SK-N-SH treated with all-trans-retinoic acid at 6 μM for 48 hours (cell line): ENCODE data around the gene PAM16.

Experiments used
- ATAC-seq: fragments of 200-7000 bp; cut with Tn5 transposase; 3 replicates; pipeline ENCODE4 v1.9.1; 2020; ENCODE audit warnings: mild to moderate bottlenecking, moderate library complexity
- BACH2 ChIP-seq: fragments of 250-450 bp; sonication (Bioruptor Pico); IDR thresholded peaks from 2 replicates; pipeline ENCODE4 v1.9.0; 2021; ENCODE audit warnings: mild to moderate bottlenecking, borderline replicate concordance
- ESRRG ChIP-seq: fragments of 250-450 bp; sonication (Bioruptor Pico); IDR thresholded peaks from 2 replicates; pipeline ENCODE4 v1.6.1; 2021; ENCODE audit warnings: mild to moderate bottlenecking
- GLIS3 ChIP-seq: fragments of 250-450 bp; sonication (Bioruptor Pico); IDR thresholded peaks from 2 replicates; pipeline ENCODE4 v1.5.0; 2020; ENCODE audit warnings: mild to moderate bottlenecking, moderate library complexity
- ISL1 ChIP-seq: fragments of 250-450 bp; sonication (Bioruptor Pico); IDR thresholded peaks from 2 replicates; pipeline ENCODE4 v2.1.2; 2022; ENCODE audit warnings: mild to moderate bottlenecking, moderate library complexity
- OSR1 ChIP-seq: fragments of 250-450 bp; sonication (Bioruptor Pico); IDR thresholded peaks from 2 replicates; pipeline ENCODE4 v1.8.0; 2022; ENCODE audit warnings: moderate library complexity, mild to moderate bottlenecking, inconsistent platforms
- PPARA ChIP-seq: fragments of 250-450 bp; sonication (Bioruptor Pico); IDR thresholded peaks from 2 replicates; pipeline ENCODE4 v1.5.0; 2020; ENCODE audit warnings: mild to moderate bottlenecking, borderline replicate concordance
- RARB ChIP-seq: fragments of 250-450 bp; sonication (Bioruptor Pico); IDR thresholded peaks from 2 replicates; pipeline ENCODE4 v1.8.0; 2021; ENCODE audit warnings: mild to moderate bottlenecking, moderate library complexity
- SNAI2 ChIP-seq: fragments of 250-450 bp; sonication (Bioruptor Pico); IDR thresholded peaks from 2 replicates; pipeline ENCODE4 v1.5.0; 2020; ENCODE audit warnings: mild to moderate bottlenecking, moderate library complexity
- TCF4 ChIP-seq: fragments of 250-450 bp; sonication (Bioruptor Pico); IDR thresholded peaks from 2 replicates; pipeline ENCODE4 v1.8.0; 2021; ENCODE audit warnings: mild to moderate bottlenecking, moderate library complexity, borderline replicate concordance
- TOX ChIP-seq: fragments of 250-450 bp; sonication (Bioruptor Pico); IDR thresholded peaks from 2 replicates; pipeline ENCODE4 v1.8.0; 2021; ENCODE audit warnings: mild to moderate bottlenecking, moderate library complexity, borderline replicate concordance
- ZC3H10 ChIP-seq: fragments of 250-450 bp; sonication (Bioruptor Pico); IDR thresholded peaks from 2 replicates; pipeline ENCODE4 v1.5.1; 2021; ENCODE audit warnings: mild to moderate bottlenecking, moderate library complexity
- ZFP30 ChIP-seq: fragments of 450-650 bp; formaldehyde crosslinking; IDR thresholded peaks from 2 replicates; pipeline ENCODE4 v1.5.0; 2022; ENCODE audit warnings: mild to moderate bottlenecking, moderate library complexity
- ZNF565 ChIP-seq: fragments of 450-650 bp; formaldehyde crosslinking; conservative IDR thresholded peaks from 2 replicates; pipeline ENCODE4 v1.5.0; 2020; ENCODE audit warnings: low read depth, mild to moderate bottlenecking, moderate library complexity
- ZNF70 ChIP-seq: fragments of 450-650 bp; formaldehyde crosslinking; IDR thresholded peaks from 2 replicates; pipeline ENCODE4 v1.5.0; 2020; ENCODE audit warnings: mild to moderate bottlenecking, moderate library complexity
- ZNF8 ChIP-seq: fragments of 450-650 bp; formaldehyde crosslinking; IDR thresholded peaks from 2 replicates; pipeline ENCODE4 v1.5.0; 2020; ENCODE audit warnings: mild to moderate bottlenecking, moderate library complexity
- TF ChIP-seq, protein P1 (sequence below): fragments of 250-450 bp; sonication (Bioruptor Pico); IDR thresholded peaks from 2 replicates; pipeline ENCODE4 v1.8.0; 2021; ENCODE audit warnings: low read depth, mild to moderate bottlenecking, moderate library complexity, borderline replicate concordance
- TF ChIP-seq, protein P2 (sequence below): fragments of 250-450 bp; sonication (Bioruptor Pico); IDR thresholded peaks from 2 replicates; pipeline ENCODE4 v1.5.0; 2020; ENCODE audit warnings: mild to moderate bottlenecking, moderate library complexity
- TF ChIP-seq, protein P3 (sequence below): fragments of 250-450 bp; sonication (Bioruptor Pico); IDR thresholded peaks from 2 replicates; pipeline ENCODE4 v1.5.1; 2021; ENCODE audit warnings: mild to moderate bottlenecking, moderate library complexity
- TF ChIP-seq, protein P4 (sequence below): fragments of 250-450 bp; sonication (Bioruptor Pico); IDR thresholded peaks from 2 replicates; pipeline ENCODE4 v1.5.1; 2020; ENCODE audit warnings: low read depth, mild to moderate bottlenecking, moderate library complexity

Gene PAM16

DNA sequence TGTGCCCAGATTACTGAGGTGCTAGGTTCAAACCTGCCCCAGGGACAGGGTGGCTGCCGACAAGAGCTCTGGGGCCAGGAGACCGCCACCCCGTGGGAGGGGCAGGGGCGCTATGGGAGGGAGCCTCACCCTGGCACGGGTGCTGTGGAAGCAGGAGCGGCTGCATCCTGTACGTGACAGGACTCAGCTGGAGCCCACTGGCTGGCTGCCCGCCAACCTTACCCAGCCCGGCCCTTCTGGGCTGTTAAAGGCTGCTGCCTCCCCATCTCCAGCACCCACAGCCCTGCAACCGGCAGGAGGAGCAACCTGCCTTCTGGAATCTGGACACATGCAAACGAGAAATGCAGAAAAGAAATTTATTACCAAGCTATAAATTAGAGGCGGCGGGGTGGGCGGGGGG is 11.2 kb downstream of the PAM16 start:
- no peak for TF ChIP-seq ZNF565 (CRISPR knock-in tag)
- TF ChIP-seq, protein P1, sequence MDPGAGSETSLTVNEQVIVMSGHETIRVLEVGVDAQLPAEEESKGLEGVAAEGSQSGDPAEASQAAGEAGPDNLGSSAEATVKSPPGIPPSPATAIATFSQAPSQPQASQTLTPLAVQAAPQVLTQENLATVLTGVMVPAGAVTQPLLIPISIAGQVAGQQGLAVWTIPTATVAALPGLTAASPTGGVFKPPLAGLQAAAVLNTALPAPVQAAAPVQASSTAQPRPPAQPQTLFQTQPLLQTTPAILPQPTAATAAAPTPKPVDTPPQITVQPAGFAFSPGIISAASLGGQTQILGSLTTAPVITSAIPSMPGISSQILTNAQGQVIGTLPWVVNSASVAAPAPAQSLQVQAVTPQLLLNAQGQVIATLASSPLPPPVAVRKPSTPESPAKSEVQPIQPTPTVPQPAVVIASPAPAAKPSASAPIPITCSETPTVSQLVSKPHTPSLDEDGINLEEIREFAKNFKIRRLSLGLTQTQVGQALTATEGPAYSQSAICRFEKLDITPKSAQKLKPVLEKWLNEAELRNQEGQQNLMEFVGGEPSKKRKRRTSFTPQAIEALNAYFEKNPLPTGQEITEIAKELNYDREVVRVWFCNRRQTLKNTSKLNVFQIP = no peak
- peak; percentile 20 for ATAC-seq

DNA sequence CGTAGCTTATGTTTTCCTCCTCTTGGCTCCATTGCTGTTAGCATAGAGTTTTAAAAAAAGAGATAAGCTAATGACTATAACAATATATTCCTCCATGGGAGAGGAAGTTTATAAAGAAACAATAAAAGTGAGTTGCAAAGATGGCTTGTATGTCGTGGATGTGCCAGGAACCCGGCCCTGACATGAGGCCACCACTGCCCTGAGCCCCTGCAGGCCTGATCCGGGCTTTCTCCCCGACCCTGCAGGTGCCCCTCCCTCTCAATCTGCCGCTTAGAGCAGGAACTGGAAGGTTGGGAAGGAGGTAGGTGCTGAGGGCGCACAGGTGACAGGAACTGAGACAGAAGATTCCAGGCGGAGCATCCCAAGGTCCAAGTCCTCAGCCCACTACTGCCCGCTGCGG is 11.7 kb downstream of the PAM16 start:
- TF ChIP-seq GLIS3 = no peak
- TF ChIP-seq, protein P1 = no peak
- no peak for TF ChIP-seq BACH2 (CRISPR knock-in tag)
- TF ChIP-seq ZNF70 = no peak
- TF ChIP-seq ZC3H10 (CRISPR knock-in tag) = no peak
- no peak for TF ChIP-seq ZNF565 (CRISPR knock-in tag)
- no peak for TF ChIP-seq ZFP30 (CRISPR knock-in tag)
- TF ChIP-seq, all 23 proteins: peak for 0
- no peak for ATAC-seq

DNA sequence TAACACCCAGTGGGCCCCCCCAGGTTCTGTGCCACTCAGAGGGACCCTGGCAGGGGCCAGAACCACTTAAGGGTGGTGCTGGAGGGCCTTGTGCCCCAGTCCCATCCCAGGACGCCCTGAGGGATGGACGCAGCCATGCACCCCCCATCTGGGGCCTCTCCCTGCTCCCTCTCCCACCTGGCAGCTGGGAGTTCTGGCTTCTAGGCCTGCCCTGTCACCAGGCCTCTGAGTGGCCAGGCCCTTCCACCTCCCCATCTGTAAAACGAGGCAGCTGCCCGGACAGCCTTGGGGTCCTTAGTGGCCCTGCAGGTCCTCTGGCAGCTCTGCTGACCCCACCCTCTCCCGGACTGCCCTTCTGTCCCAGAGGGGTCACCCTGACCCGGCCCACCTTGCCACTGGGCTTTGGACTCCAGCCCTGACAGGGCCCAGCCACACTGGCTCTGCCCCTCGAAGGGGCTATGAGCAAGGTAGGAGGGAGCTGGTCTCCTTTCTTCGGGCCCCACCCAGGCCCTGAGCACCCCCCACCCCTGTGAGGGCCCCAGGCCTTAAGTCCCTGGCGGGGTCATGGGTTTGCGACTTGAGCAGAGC is 12.3 kb downstream of the PAM16 start:
- TF ChIP-seq ZNF8 (CRISPR knock-in tag) (no peak), GLIS3 (no peak), PPARA (no peak), ZNF70 (no peak), ZFP30 (CRISPR knock-in tag) (no peak), TOX (no peak), ISL1 (CRISPR knock-in tag) (no peak), RARB (CRISPR knock-in tag) (no peak), ESRRG (CRISPR knock-in tag) (no peak), OSR1 (CRISPR knock-in tag) (no peak), TCF4 (CRISPR knock-in tag) (no peak), SNAI2 (CRISPR knock-in tag) (no peak), ZC3H10 (CRISPR knock-in tag) (no peak)
- TF ChIP-seq, protein P2, sequence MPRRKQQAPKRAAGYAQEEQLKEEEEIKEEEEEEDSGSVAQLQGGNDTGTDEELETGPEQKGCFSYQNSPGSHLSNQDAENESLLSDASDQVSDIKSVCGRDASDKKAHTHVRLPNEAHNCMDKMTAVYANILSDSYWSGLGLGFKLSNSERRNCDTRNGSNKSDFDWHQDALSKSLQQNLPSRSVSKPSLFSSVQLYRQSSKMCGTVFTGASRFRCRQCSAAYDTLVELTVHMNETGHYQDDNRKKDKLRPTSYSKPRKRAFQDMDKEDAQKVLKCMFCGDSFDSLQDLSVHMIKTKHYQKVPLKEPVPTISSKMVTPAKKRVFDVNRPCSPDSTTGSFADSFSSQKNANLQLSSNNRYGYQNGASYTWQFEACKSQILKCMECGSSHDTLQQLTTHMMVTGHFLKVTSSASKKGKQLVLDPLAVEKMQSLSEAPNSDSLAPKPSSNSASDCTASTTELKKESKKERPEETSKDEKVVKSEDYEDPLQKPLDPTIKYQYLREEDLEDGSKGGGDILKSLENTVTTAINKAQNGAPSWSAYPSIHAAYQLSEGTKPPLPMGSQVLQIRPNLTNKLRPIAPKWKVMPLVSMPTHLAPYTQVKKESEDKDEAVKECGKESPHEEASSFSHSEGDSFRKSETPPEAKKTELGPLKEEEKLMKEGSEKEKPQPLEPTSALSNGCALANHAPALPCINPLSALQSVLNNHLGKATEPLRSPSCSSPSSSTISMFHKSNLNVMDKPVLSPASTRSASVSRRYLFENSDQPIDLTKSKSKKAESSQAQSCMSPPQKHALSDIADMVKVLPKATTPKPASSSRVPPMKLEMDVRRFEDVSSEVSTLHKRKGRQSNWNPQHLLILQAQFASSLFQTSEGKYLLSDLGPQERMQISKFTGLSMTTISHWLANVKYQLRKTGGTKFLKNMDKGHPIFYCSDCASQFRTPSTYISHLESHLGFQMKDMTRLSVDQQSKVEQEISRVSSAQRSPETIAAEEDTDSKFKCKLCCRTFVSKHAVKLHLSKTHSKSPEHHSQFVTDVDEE = no peak
- TF ChIP-seq, protein P3, sequence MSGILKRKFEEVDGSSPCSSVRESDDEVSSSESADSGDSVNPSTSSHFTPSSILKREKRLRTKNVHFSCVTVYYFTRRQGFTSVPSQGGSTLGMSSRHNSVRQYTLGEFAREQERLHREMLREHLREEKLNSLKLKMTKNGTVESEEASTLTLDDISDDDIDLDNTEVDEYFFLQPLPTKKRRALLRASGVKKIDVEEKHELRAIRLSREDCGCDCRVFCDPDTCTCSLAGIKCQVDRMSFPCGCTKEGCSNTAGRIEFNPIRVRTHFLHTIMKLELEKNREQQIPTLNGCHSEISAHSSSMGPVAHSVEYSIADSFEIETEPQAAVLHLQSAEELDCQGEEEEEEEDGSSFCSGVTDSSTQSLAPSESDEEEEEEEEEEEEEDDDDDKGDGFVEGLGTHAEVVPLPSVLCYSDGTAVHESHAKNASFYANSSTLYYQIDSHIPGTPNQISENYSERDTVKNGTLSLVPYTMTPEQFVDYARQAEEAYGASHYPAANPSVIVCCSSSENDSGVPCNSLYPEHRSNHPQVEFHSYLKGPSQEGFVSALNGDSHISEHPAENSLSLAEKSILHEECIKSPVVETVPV = no peak
- TF ChIP-seq, protein P1 = no peak
- TF ChIP-seq, protein P4, sequence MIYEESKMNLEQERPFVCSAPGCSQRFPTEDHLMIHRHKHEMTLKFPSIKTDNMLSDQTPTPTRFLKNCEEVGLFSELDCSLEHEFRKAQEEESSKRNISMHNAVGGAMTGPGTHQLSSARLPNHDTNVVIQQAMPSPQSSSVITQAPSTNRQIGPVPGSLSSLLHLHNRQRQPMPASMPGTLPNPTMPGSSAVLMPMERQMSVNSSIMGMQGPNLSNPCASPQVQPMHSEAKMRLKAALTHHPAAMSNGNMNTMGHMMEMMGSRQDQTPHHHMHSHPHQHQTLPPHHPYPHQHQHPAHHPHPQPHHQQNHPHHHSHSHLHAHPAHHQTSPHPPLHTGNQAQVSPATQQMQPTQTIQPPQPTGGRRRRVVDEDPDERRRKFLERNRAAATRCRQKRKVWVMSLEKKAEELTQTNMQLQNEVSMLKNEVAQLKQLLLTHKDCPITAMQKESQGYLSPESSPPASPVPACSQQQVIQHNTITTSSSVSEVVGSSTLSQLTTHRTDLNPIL (CRISPR knock-in tag) = no peak

More for the DNA sequence above, 12.3 kb downstream of the PAM16 start:
- peak; percentile 3; the same call in 1 of the 3 replicates for ATAC-seq
